Neural cell (in vitro differentiated cells): ENCODE results near the gene HMGB3. TPM values are rescaled to one million over a fixed set of nuclear protein-coding genes. Genes with fewer than 3 reads are reported as not detected.

Experiments
- H2AFZ ChIP-seq: fragments of 200-600, 300-800 bp; sonication (generic), shearing (Covaris generic); 2 replicates; pipeline ENCODE4 v1.6.0; 2014; ENCODE audit warnings: low read depth, mild to moderate bottlenecking, antibody characterized with exemption, low read length, moderate library complexity
- H3F3A ChIP-seq: fragments of 200-600 bp; shearing (Covaris generic); 2 replicates; pipeline ENCODE4 v1.6.1; 2016; ENCODE audit warnings: mild to moderate bottlenecking, moderate library complexity, mixed read lengths, antibody characterized with exemption, low read length; ENCODE audit not compliant: insufficient read depth, poor library complexity, severe bottlenecking
- H3K27ac ChIP-seq: fragments of 200-600, 300-800 bp; sonication (generic), shearing (Covaris generic); 2 replicates; pipeline ENCODE4 v1.5.1; 2014; ENCODE audit warnings: mild to moderate bottlenecking, low read length, moderate library complexity
- H3K27me3 ChIP-seq: fragments of 300-800, 200-600 bp; sonication (generic), shearing (Covaris generic); 2 replicates; pipeline ENCODE4 v1.6.0; 2014; ENCODE audit warnings: mild to moderate bottlenecking, low read depth, low read length, moderate library complexity; ENCODE audit not compliant: insufficient read depth
- H3K36me3 ChIP-seq: fragments of 300-800, 200-600 bp; sonication (generic), shearing (Covaris generic); 2 replicates; pipeline ENCODE4 v1.5.1; 2014; ENCODE audit warnings: mild to moderate bottlenecking, antibody characterized with exemption, low read length, moderate library complexity; ENCODE audit not compliant: insufficient read depth
- H3K4me2 ChIP-seq: fragments of 300-800, 200-600 bp; sonication (generic), shearing (Covaris generic); 2 replicates; pipeline ENCODE4 v1.6.0; 2014; ENCODE audit warnings: mild to moderate bottlenecking, low read length
- H3K4me3 ChIP-seq: fragments of 300-800, 200-600 bp; sonication (generic), shearing (Covaris generic); 2 replicates; pipeline ENCODE4 v1.5.1; 2014; ENCODE audit warnings: mild to moderate bottlenecking, low read length, moderate library complexity
- H3K79me2 ChIP-seq: fragments of 200-600 bp; shearing (Covaris generic); replicated peaks from 2 replicates; pipeline ENCODE4 v1.6.0; 2014; ENCODE audit warnings: mild to moderate bottlenecking, low read length, moderate library complexity; ENCODE audit not compliant: insufficient read depth
- H3K9ac ChIP-seq: fragments of 300-800, 200-600 bp; sonication (generic), shearing (Covaris generic); 2 replicates; pipeline ENCODE4 v1.6.1; 2016; ENCODE audit warnings: mild to moderate bottlenecking, low read length, mixed read lengths
- H3K9me2 ChIP-seq: fragments of 200-600 bp; shearing (Covaris generic); 2 replicates; pipeline ENCODE4 v1.6.1; 2016; ENCODE audit warnings: mild to moderate bottlenecking, low read length, mixed read lengths; ENCODE audit not compliant: insufficient read depth
- H3K9me3 ChIP-seq: fragments of 200-600, 300-800 bp; sonication (generic), shearing (Covaris generic); 2 replicates; pipeline ENCODE4 v1.6.1; 2016; ENCODE audit warnings: mild to moderate bottlenecking, mixed run types, low read length, moderate library complexity, mixed read lengths
- H4K20me1 ChIP-seq: fragments of 200-600 bp; shearing (Covaris generic); 2 replicates; pipeline ENCODE4 v1.6.1; 2016; ENCODE audit warnings: mild to moderate bottlenecking, mixed run types; ENCODE audit not compliant: insufficient read depth
- EP300 ChIP-seq: fragments of 450-650 bp; conservative IDR thresholded peaks from 2 replicates; pipeline ENCODE4 v1.6.1; 2014; ENCODE audit warnings: antibody characterized with exemption, mild to moderate bottlenecking, moderate library complexity; ENCODE audit not compliant: poor library complexity, severe bottlenecking
- EZH2 ChIP-seq: fragments of 200-600, 300-800 bp; shearing (Covaris generic), sonication (generic); IDR thresholded peaks from 2 replicates; pipeline ENCODE4 v1.6.1; 2014; ENCODE audit warnings: antibody characterized with exemption, low read length, borderline replicate concordance, mild to moderate bottlenecking; ENCODE audit not compliant: insufficient read depth, poor library complexity, severe bottlenecking
- MXI1 ChIP-seq: fragments of 450-650 bp; conservative IDR thresholded peaks from 2 replicates; pipeline ENCODE4 v1.6.1; 2014; ENCODE audit warnings: antibody characterized with exemption, mild to moderate bottlenecking; ENCODE audit not compliant: poor library complexity, severe bottlenecking
- POLR2AphosphoS5 ChIP-seq: IDR thresholded peaks from 2 replicates; pipeline ENCODE4 v1.6.1; 2012
- RAD21 ChIP-seq: fragments of 450-650 bp; conservative IDR thresholded peaks from 2 replicates; pipeline ENCODE4 v1.6.1; 2014; ENCODE audit warnings: antibody characterized with exemption, mild to moderate bottlenecking, moderate library complexity
- SMC3 ChIP-seq: fragments of 450-650 bp; conservative IDR thresholded peaks from 2 replicates; pipeline ENCODE4 v1.6.1; 2014; ENCODE audit warnings: antibody characterized with exemption, mild to moderate bottlenecking, moderate library complexity; ENCODE audit not compliant: poor library complexity
- TAF1 ChIP-seq: IDR thresholded peaks from 2 replicates; pipeline ENCODE4 v1.6.1; 2012; ENCODE audit warnings: low read depth
- polyA plus RNA-seq: library from polyadenylated mRNA; depleted of rRNA; stranded (reverse); fragments of >200 nt; gene quantifications from 2 replicates; pipeline ENCODE4 v1.2.3, GENCODE V29; 2014
- small RNA-seq, 3 experiments: library from RNA; depleted of rRNA; stranded (forward); fragments of <200 nt; gene quantifications; one replicate each; pipeline ENCODE3, GENCODE V24; 2012
- TF ChIP-seq, protein P1 (sequence below): fragments of 450-650 bp; IDR thresholded peaks from 2 replicates; pipeline ENCODE4 v1.5.1; 2014; ENCODE audit warnings: antibody characterized with exemption, mild to moderate bottlenecking, moderate library complexity; ENCODE audit not compliant: poor library complexity, severe bottlenecking
- TF ChIP-seq, protein P2 (sequence below): IDR thresholded peaks from 2 replicates; pipeline ENCODE4 v1.6.1; 2012; ENCODE audit warnings: borderline replicate concordance

The HMGB3 gene
- polyA plus RNA-seq, 1 donor from 2014 or later: 249 TPM

DNA sequence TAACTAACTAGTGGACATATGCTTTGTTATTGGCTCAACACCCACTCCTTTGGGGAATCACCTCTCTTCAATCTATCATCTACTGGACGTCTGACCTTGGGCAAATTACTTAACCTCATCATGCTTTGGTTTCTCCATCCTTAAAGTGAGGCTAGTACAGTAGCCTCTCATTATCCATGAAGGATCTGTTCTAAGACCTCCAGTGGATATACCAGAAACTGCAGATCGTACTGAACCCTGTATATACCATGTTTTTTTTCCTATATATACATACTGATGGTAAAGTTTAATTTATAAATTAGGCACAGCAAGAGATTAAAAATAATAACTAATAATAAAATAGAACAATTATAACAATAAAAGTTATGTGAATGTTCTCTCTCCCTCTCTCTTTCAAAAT lies 56.2 kb downstream of the HMGB3 start:
- Histone ChIP-seq H3K9ac (no peak overlapping the region), H3K27ac (no peak overlapping the region)

More for the DNA sequence above, 56.2 kb downstream of the HMGB3 start:
- H3K9me3 ChIP-seq: no peaks in the 10 kb centered on the region
- no peaks in the 10 kb centered on the region for H3K9me2 ChIP-seq
- H3K79me2 ChIP-seq: no peaks in the 10 kb centered on the region
- H3K27me3 ChIP-seq: no peaks in the 10 kb centered on the region
- H3K4me3 ChIP-seq: no peak overlapping the region
- no peaks in the 10 kb centered on the region for H3K36me3 ChIP-seq
- H2AFZ ChIP-seq: no peak overlapping the region
- no peaks in the 10 kb centered on the region for H4K20me1 ChIP-seq
- H3F3A ChIP-seq: no peaks in the 10 kb centered on the region
- H3K4me2 ChIP-seq: no peak overlapping the region
- TF ChIP-seq EP300 (no peak), SMC3 (no peak), EZH2 (no peak), MXI1 (no peak), TAF1 (no peak), RAD21 (no peak), POLR2AphosphoS5 (no peak)
- TF ChIP-seq, protein P1, sequence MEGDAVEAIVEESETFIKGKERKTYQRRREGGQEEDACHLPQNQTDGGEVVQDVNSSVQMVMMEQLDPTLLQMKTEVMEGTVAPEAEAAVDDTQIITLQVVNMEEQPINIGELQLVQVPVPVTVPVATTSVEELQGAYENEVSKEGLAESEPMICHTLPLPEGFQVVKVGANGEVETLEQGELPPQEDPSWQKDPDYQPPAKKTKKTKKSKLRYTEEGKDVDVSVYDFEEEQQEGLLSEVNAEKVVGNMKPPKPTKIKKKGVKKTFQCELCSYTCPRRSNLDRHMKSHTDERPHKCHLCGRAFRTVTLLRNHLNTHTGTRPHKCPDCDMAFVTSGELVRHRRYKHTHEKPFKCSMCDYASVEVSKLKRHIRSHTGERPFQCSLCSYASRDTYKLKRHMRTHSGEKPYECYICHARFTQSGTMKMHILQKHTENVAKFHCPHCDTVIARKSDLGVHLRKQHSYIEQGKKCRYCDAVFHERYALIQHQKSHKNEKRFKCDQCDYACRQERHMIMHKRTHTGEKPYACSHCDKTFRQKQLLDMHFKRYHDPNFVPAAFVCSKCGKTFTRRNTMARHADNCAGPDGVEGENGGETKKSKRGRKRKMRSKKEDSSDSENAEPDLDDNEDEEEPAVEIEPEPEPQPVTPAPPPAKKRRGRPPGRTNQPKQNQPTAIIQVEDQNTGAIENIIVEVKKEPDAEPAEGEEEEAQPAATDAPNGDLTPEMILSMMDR: no peak
- TF ChIP-seq, protein P2, sequence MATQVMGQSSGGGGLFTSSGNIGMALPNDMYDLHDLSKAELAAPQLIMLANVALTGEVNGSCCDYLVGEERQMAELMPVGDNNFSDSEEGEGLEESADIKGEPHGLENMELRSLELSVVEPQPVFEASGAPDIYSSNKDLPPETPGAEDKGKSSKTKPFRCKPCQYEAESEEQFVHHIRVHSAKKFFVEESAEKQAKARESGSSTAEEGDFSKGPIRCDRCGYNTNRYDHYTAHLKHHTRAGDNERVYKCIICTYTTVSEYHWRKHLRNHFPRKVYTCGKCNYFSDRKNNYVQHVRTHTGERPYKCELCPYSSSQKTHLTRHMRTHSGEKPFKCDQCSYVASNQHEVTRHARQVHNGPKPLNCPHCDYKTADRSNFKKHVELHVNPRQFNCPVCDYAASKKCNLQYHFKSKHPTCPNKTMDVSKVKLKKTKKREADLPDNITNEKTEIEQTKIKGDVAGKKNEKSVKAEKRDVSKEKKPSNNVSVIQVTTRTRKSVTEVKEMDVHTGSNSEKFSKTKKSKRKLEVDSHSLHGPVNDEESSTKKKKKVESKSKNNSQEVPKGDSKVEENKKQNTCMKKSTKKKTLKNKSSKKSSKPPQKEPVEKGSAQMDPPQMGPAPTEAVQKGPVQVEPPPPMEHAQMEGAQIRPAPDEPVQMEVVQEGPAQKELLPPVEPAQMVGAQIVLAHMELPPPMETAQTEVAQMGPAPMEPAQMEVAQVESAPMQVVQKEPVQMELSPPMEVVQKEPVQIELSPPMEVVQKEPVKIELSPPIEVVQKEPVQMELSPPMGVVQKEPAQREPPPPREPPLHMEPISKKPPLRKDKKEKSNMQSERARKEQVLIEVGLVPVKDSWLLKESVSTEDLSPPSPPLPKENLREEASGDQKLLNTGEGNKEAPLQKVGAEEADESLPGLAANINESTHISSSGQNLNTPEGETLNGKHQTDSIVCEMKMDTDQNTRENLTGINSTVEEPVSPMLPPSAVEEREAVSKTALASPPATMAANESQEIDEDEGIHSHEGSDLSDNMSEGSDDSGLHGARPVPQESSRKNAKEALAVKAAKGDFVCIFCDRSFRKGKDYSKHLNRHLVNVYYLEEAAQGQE: no peak

Small RNAs within 50 kb of the gene (small RNA-seq; reads per million reads assigned to genes)
- gene RNA5SP525 (0 reads per million in 3 experiments), gene RNU6-383P (0 reads per million in 3 experiments), gene RPL12P50 (0 reads per million in 3 experiments)

Other genes starting within 250 kb of the HMGB3 start
- gene CD99L2, start 84.7 kb upstream of the HMGB3 start, polyA plus RNA-seq: 61.0 and 74.4 TPM in 2 replicates
- gene GPR50, start 193.2 kb downstream of the HMGB3 start, polyA plus RNA-seq: not detected in 2 replicates